ENCODE data around the gene HEPACAM.

The HEPACAM gene

DNA sequence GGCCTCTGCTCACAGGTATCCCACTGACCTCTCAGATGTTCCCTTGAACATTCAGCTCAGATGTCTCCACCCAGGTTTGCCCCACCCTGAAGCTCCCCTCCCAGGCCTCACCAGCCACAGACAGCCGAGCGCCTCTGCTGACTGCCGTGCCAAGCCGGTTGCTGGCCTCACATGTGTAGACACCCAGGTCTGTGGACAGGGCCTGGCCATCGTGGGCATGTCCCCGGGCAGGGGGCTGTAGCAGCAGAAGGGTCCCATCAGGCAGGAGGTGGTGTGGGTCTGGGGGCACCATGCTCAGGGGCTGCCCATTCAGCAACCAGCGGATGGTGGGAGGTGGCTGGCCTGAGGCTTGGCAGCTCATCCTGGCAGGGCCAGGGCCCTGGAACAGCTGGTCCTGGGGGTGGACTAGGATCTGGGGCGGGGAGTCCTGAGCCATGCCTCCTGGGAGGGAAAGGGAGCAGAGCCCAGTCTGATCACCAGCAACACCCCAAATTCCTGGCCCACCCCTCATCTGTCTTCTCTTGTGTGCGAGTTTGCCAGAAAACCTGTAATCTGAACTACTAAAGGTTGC, 38.9 kb downstream of the HEPACAM start:
- Histone ChIP-seq H3K4me3 (ENCODE audit: low read depth in 1 of 2, low read length in 2 of 2) (peak overlapping the region; percentile 25 to 31), H3K36me3 (ENCODE audit: control insufficient read depth in 1 of 2, insufficient read depth in 2 of 2, low read length in 2 of 2) (no peaks in the 10 kb centered on the region), H3K4me1 (ENCODE audit: control insufficient read depth in 1 of 2, insufficient read depth in 2 of 2, low read length in 2 of 2) (no peaks in the 10 kb centered on the region), H3K9me3 (ENCODE audit: control insufficient read depth in 1 of 2, low read length in 2 of 2) (no peaks in the 10 kb centered on the region), H3K27me3 (ENCODE audit: low read depth, low read length) (no peaks in the 10 kb centered on the region), H3K27ac (ENCODE audit: low read length) (no peak overlapping the region)

DNA sequence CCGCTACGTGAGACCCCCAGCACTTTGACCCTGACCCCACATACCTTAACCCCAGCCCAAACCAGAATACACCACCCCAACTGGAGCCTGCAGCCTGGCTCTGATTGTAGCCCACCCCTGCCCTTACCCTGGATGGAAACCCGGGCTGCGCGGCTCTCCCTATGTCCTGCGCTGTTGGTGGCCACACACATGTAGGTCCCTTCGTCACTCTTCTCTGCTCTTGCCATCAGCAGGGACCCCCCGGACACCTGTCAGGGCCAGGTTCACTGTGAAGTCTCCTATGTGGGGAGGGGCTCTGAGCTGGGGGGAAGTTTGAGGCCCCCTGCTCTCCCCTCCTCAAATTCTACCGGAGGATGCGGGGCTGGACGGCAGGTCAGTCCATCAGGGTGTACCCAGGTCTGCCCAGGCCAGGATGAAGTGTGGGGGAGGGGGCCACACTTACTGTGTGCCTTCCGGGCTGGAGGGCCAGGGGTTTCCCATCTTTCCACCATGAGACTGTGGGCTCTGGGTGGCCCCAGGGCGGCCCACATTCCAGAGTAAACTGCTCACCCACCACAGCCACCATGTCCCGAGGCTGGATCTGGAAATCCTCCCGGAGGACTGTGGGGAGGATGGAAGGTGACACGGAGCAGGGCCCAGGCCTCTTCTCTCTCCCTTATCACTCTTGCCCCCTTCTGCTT, 39.6 kb downstream of the HEPACAM start:
- no peaks in the 10 kb centered on the region for H3K4me1 ChIP-seq (ENCODE audit: control insufficient read depth in 1 of 2, insufficient read depth in 2 of 2, low read length in 2 of 2)
- no peaks in the 10 kb centered on the region for H3K9me3 ChIP-seq (ENCODE audit: control insufficient read depth in 1 of 2, low read length in 2 of 2)
- no peak overlapping the region for H3K27ac ChIP-seq (ENCODE audit: low read length)
- H3K27me3 ChIP-seq (ENCODE audit: low read depth, low read length) = no peaks in the 10 kb centered on the region
- no peak overlapping the region for H3K4me3 ChIP-seq (ENCODE audit: low read depth in 1 of 2, low read length in 2 of 2)
- H3K36me3 ChIP-seq (ENCODE audit: control insufficient read depth in 1 of 2, insufficient read depth in 2 of 2, low read length in 2 of 2) = no peaks in the 10 kb centered on the region

DNA sequence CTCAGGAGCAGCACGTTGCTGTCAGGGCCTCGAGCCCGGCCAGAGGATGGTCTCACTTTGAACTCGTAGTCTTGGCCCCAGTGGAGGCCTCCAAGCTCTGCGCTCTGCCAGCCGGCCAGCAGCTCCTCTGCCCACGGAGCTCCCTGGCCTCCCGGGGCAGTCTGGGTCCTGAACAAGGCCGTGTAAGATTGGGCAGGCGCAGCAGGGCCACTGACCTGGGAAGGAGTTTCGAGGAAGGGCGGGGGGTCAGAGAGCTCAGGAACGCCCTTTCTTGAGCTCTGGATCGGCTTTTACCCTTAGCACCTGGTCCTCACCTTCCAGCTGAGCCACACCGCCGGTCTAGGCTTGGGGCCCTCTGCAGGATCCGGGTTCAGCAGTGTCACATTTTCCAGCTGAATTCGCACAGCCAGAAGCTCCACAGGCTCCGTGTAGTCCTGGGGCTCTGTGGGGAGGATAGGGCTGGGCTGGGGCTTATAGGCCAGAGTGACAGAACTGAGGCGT, 40.3 kb downstream of the HEPACAM start:
- H3K4me3 ChIP-seq (ENCODE audit: low read depth in 1 of 2, low read length in 2 of 2) = no peak overlapping the region
- no peak overlapping the region for H3K27ac ChIP-seq (ENCODE audit: low read length)
- H3K27me3 ChIP-seq (ENCODE audit: low read depth, low read length) = no peaks in the 10 kb centered on the region
- H3K9me3 ChIP-seq (ENCODE audit: control insufficient read depth in 1 of 2, low read length in 2 of 2) = no peaks in the 10 kb centered on the region
- H3K36me3 ChIP-seq (ENCODE audit: control insufficient read depth in 1 of 2, insufficient read depth in 2 of 2, low read length in 2 of 2) = no peaks in the 10 kb centered on the region
- no peaks in the 10 kb centered on the region for H3K4me1 ChIP-seq (ENCODE audit: control insufficient read depth in 1 of 2, insufficient read depth in 2 of 2, low read length in 2 of 2)

DNA sequence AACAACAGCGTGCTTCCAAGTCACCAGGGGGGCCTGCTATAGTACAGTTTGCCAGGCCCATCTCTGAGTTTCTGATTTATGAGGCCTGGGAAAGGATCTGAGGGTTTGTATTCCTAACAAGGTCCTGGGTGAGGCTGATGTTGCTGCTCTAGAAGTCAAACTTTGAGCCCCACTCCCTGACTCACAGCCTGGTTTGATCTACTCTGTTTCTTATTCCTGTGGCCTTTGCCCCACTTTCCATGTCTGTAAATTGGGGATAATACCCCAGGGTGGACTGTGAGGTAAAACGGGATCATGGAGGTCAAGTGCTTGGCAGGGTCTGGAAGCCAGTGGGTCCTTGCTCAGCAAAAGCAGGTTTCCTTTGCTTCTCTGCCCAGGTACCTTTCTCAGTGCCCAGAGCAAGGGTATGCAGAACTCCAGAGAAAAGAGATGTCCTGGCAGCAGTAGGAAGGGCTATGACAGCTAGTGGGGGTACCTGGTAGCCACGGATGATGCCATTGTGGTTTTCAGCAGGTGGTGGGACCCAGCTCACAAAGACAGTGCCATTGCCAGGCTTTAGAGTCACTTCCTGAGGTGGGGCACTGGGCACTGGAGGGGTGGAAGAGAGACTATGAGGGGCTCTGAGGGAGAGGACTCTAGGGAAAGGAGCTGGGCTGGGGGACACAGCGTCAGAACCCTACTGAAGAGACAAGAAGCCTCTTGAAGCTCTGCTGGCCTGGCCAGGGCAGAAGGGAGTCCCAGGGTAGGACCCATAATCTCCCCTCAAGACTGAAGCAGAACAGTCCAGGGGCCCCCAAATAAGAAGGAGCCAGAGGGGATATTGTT, 41.0 kb downstream of the HEPACAM start:
- Histone ChIP-seq H3K4me3 (ENCODE audit: low read depth in 1 of 2, low read length in 2 of 2) (no peak overlapping the region), H3K36me3 (ENCODE audit: control insufficient read depth in 1 of 2, insufficient read depth in 2 of 2, low read length in 2 of 2) (no peaks in the 10 kb centered on the region), H3K27ac (ENCODE audit: low read length) (no peak overlapping the region), H3K4me1 (ENCODE audit: control insufficient read depth in 1 of 2, insufficient read depth in 2 of 2, low read length in 2 of 2) (no peaks in the 10 kb centered on the region), H3K9me3 (ENCODE audit: control insufficient read depth in 1 of 2, low read length in 2 of 2) (no peaks in the 10 kb centered on the region), H3K27me3 (ENCODE audit: low read depth, low read length) (no peaks in the 10 kb centered on the region)

DNA sequence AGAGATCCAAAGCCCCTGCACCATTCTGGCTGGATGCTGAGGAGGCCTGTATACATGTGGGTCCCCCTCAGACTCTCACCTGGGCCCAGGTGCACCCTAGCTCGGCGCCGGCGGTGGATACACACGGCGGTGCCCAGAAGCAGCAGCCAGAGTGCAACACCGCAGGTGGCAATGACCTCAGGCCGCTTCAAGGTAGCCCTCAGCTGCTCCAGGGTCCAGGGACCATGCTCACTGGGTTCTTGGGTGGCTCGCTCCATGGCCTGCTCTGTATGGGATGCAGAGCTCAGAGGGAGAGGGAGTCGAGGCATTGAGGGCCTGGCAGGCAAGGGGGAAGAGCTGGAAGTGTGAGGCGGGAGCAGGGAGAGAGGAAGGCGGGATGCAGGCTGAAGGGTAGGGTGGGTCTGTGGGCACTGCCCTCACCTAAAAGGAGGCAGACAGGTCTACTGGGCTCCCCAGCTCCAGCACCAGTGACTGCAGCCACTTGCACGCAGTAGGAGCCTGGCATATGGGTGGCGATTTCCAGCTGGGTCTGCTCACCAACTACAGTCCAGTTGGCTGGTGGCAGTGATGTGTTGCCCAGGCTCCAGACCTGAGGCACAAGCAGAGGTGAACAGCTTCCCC, 42.0 kb downstream of the HEPACAM start:
- no peak overlapping the region for H3K27ac ChIP-seq (ENCODE audit: low read length)
- no peaks in the 10 kb centered on the region for H3K9me3 ChIP-seq (ENCODE audit: control insufficient read depth in 1 of 2, low read length in 2 of 2)
- H3K4me1 ChIP-seq (ENCODE audit: control insufficient read depth in 1 of 2, insufficient read depth in 2 of 2, low read length in 2 of 2) = no peaks in the 10 kb centered on the region
- H3K36me3 ChIP-seq (ENCODE audit: control insufficient read depth in 1 of 2, insufficient read depth in 2 of 2, low read length in 2 of 2) = no peaks in the 10 kb centered on the region
- no peaks in the 10 kb centered on the region for H3K27me3 ChIP-seq (ENCODE audit: low read depth, low read length)
- no peak overlapping the region for H3K4me3 ChIP-seq (ENCODE audit: low read depth in 1 of 2, low read length in 2 of 2)

DNA sequence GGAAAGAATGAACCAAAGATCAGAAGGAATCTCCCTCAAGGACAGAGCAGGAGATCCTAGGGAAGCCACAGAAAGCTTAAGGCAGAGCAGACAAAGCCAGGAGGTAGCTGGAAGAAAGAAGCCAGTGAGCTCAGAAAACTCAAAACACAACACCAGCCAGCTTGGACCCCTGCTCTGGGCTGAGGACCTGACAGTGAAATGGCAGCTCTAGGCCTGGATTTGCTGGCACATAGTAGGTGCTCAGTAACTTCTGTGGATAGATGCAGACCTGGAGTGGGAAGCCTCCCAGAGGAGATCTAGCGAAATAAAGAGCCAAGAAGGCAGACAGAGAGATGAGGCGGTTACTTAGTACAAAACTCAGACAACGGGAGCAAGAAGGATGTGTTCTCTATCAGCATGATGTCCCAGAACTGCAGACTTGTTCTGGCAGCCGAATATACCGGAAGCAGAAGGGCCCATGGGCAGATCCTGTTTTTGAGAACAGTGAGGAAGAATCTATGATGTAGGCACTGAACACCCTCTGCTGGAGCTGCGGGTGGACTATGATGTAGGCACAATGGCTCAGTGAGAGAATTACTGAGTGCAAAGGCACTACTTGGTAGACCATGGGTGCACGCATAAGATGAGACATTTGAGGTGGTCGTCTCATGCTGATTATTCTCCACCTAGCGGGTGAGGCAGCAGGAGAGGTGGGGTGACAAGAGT, 42.9 kb downstream of the HEPACAM start:
- no peak overlapping the region for H3K27ac ChIP-seq (ENCODE audit: low read length)
- H3K4me1 ChIP-seq (ENCODE audit: control insufficient read depth in 1 of 2, insufficient read depth in 2 of 2, low read length in 2 of 2) = no peaks in the 10 kb centered on the region
- H3K9me3 ChIP-seq (ENCODE audit: control insufficient read depth in 1 of 2, low read length in 2 of 2) = no peaks in the 10 kb centered on the region
- no peak overlapping the region for H3K4me3 ChIP-seq (ENCODE audit: low read depth in 1 of 2, low read length in 2 of 2)
- H3K27me3 ChIP-seq (ENCODE audit: low read depth, low read length) = no peaks in the 10 kb centered on the region
- no peaks in the 10 kb centered on the region for H3K36me3 ChIP-seq (ENCODE audit: control insufficient read depth in 1 of 2, insufficient read depth in 2 of 2, low read length in 2 of 2)

DNA sequence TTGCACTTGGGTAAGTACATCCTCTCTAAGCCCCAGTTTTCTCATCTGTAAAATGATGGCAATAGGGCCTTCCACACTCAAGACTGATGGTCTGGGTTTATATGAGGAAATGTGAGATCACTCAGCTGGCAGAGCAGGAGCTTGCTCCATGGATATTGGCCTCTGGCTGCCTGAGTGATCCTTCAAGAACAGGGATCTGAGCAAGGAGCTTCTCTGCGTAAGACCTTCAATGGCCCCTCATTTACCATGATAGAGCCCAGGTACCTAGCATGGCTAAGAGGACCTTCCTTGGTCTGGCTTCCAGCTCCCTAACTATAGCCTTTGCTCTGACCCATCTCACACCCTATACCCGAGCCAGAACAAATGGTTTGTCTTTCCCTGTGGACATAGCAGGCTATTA, 43.7 kb downstream of the HEPACAM start:
- Histone ChIP-seq H3K27me3 (ENCODE audit: low read depth, low read length) (no peaks in the 10 kb centered on the region), H3K4me1 (ENCODE audit: control insufficient read depth in 1 of 2, insufficient read depth in 2 of 2, low read length in 2 of 2) (no peaks in the 10 kb centered on the region), H3K9me3 (ENCODE audit: control insufficient read depth in 1 of 2, low read length in 2 of 2) (no peaks in the 10 kb centered on the region), H3K4me3 (ENCODE audit: low read depth in 1 of 2, low read length in 2 of 2) (no peak overlapping the region), H3K27ac (ENCODE audit: low read length) (no peak overlapping the region), H3K36me3 (ENCODE audit: control insufficient read depth in 1 of 2, insufficient read depth in 2 of 2, low read length in 2 of 2) (no peaks in the 10 kb centered on the region)

DNA sequence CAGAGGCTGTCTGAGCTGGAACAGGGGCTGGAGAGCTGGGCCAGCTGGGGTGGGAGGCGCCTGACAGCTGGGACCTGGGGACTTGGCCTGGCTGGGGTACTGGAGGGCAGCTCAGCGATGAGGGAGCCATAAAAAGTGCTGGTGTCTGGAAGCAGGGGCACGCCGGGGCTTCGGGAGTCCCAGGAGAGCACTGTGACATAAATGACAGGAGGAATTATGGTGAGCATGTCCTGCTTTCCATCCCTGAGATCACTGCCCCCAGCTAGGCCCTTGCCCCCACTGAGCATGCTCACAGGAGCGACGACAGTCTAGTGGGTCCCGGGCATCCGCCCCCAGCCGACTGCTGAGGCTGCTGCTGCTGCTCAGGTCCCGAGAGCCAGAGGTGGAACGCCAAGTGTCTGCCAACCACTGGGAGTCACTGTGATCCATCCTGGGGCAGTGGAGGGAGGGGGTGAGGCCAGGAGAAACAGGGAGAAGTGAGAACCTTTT, 44.4 kb downstream of the HEPACAM start:
- Histone ChIP-seq H3K27ac (ENCODE audit: low read length) (no peak overlapping the region), H3K4me3 (ENCODE audit: low read depth in 1 of 2, low read length in 2 of 2) (no peak overlapping the region), H3K36me3 (ENCODE audit: control insufficient read depth in 1 of 2, insufficient read depth in 2 of 2, low read length in 2 of 2) (no peaks in the 10 kb centered on the region), H3K9me3 (ENCODE audit: control insufficient read depth in 1 of 2, low read length in 2 of 2) (no peaks in the 10 kb centered on the region), H3K27me3 (ENCODE audit: low read depth, low read length) (no peaks in the 10 kb centered on the region), H3K4me1 (ENCODE audit: control insufficient read depth in 1 of 2, insufficient read depth in 2 of 2, low read length in 2 of 2) (no peaks in the 10 kb centered on the region)

DNA sequence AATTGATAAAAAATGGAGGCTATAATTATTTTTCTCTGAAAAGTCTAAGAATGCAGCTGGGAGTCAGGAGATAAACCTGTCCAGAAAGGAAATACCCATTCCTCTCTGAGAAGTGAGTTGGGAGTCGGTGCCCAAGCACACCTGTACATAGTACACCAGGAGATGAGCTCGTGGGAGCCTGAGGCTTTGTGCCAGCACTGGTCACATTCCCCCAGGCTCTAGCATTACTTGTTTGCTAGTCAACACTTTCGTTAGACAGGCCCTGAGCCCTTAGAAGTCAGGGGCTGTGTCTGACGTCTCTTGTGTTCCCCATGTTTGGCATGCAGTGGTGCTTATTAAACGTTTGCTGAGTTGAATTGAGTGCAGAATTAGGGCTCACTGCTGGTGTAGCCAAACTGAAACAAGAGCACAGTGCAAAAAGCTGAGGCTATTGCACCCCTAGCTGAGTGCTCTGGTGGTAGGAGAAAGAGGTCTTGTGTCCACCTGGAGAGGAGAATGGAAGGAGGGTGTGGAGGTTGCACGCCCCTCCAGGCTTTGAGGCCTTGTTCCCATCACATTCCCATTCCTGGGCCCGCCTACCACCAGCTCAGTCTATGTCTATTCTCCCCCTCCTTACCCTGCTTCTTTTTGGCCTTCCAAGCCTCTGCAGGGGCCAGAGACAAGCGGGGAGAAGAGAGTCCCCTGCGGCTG, 45.0 kb downstream of the HEPACAM start:
- Histone ChIP-seq H3K36me3 (ENCODE audit: control insufficient read depth in 1 of 2, insufficient read depth in 2 of 2, low read length in 2 of 2) (no peaks in the 10 kb centered on the region), H3K27ac (ENCODE audit: low read length) (no peak overlapping the region), H3K9me3 (ENCODE audit: control insufficient read depth in 1 of 2, low read length in 2 of 2) (no peaks in the 10 kb centered on the region), H3K27me3 (ENCODE audit: low read depth, low read length) (no peaks in the 10 kb centered on the region), H3K4me3 (ENCODE audit: low read depth in 1 of 2, low read length in 2 of 2) (no peak overlapping the region), H3K4me1 (ENCODE audit: control insufficient read depth in 1 of 2, insufficient read depth in 2 of 2, low read length in 2 of 2) (no peaks in the 10 kb centered on the region)

DNA sequence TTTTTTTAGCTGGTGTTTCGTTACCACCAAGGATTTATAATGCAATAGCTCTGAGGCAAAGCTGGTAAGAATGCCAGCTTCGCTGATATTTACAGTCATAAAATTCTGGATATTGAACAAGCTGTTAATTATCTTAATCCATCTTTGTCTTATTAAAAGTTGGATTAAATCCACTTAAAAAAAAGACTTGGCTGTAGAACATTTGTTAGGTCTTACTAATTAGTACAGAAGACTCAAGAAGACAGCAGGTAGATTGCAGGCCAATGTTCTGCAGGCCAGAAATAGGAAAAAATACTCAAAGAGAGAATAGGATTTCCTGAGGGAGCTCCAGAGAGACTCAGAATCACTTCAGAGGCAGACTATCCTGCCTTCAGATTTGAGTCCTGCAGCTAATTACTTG, 45.7 kb downstream of the HEPACAM start:
- Histone ChIP-seq H3K4me3 (ENCODE audit: low read depth in 1 of 2, low read length in 2 of 2) (no peak overlapping the region), H3K36me3 (ENCODE audit: control insufficient read depth in 1 of 2, insufficient read depth in 2 of 2, low read length in 2 of 2) (no peaks in the 10 kb centered on the region), H3K27ac (ENCODE audit: low read length) (no peak overlapping the region), H3K9me3 (ENCODE audit: control insufficient read depth in 1 of 2, low read length in 2 of 2) (no peaks in the 10 kb centered on the region), H3K4me1 (ENCODE audit: control insufficient read depth in 1 of 2, insufficient read depth in 2 of 2, low read length in 2 of 2) (no peaks in the 10 kb centered on the region), H3K27me3 (ENCODE audit: low read depth, low read length) (no peaks in the 10 kb centered on the region)

Data from muscle layer of duodenum (tissue), 2 donors.